Nephron (organoid): Measurements from ENCODE around the gene INSR.

ENCODE experiments used
- H3K27ac Mint-ChIP-seq, 3 experiments: 2 replicates each; pipeline ENCODE4 v1.8.0; 2020; ENCODE audit warnings: mixed read lengths in 3 of 3, mild to moderate bottlenecking in 2 of 3, moderate library complexity in 1 of 3
- H3K27me3 Mint-ChIP-seq: 2 replicates; pipeline ENCODE4 v1.8.0; 2021; ENCODE audit warnings: low read depth, mild to moderate bottlenecking, moderate library complexity, mixed read lengths
- H3K36me3 Mint-ChIP-seq: 2 replicates; pipeline ENCODE4 v1.8.0; 2020; ENCODE audit warnings: low read depth, mixed read lengths
- H3K4me1 Mint-ChIP-seq: 2 replicates; pipeline ENCODE4 v1.8.0; 2020; ENCODE audit warnings: mixed read lengths
- H3K4me3 Mint-ChIP-seq, 3 experiments: 2 replicates each; pipeline ENCODE4 v1.8.0; 2020; ENCODE audit warnings: mild to moderate bottlenecking in 3 of 3, mixed read lengths in 3 of 3, moderate library complexity in 2 of 3
- H3K9me3 Mint-ChIP-seq: 2 replicates; pipeline ENCODE4 v1.8.0; 2020; ENCODE audit warnings: mixed read lengths
- CTCF ChIP-seq, 3 experiments: fragments of 200-600 bp; sonication (generic); IDR thresholded peaks; one replicate each; pipeline ENCODE4 v1.5.0; 2021; ENCODE audit warnings: antibody characterized with exemption in 3 of 3; ENCODE audit not compliant: unreplicated experiment in 3 of 3

The INSR gene

GRCh38 chr19:7333198-7334118, 39.2 kb upstream of the INSR start:
- H3K36me3 Mint-ChIP-seq = no peaks in the 10 kb centered on the region
- H3K9me3 Mint-ChIP-seq = no peaks in the 10 kb centered on the region
- no peak overlapping the region for H3K4me3 Mint-ChIP-seq
- no peak overlapping the region for H3K27ac Mint-ChIP-seq
- no peaks in the 10 kb centered on the region for H3K27me3 Mint-ChIP-seq
- no peaks in the 10 kb centered on the region for H3K4me1 Mint-ChIP-seq
- TF ChIP-seq CTCF (IDR thresholded peaks at IDR 0.05; ENCODE audit: unreplicated experiment in 3 of 3) = no peak

- no peak overlapping the region for H3K4me3 Mint-ChIP-seq
- H3K9me3 Mint-ChIP-seq = peaks cover 2% of the 10 kb centered on the region
- TF ChIP-seq CTCF (IDR thresholded peaks at IDR 0.05; ENCODE audit: unreplicated experiment in 3 of 3) = no peak
- no peaks in the 10 kb centered on the region for H3K36me3 Mint-ChIP-seq
- H3K27me3 Mint-ChIP-seq = no peaks in the 10 kb centered on the region
- H3K4me1 Mint-ChIP-seq = no peaks in the 10 kb centered on the region
- no peak overlapping the region for H3K27ac Mint-ChIP-seq
Measured at GRCh38 chr19:7331446-7331845, 37.2 kb upstream of the INSR start.

- no peaks in the 10 kb centered on the region for H3K4me1 Mint-ChIP-seq
- H3K36me3 Mint-ChIP-seq = no peaks in the 10 kb centered on the region
- no peak overlapping the region for H3K4me3 Mint-ChIP-seq
- no peak overlapping the region for H3K27ac Mint-ChIP-seq
- no peaks in the 10 kb centered on the region for H3K27me3 Mint-ChIP-seq
- peaks cover 14% of the 10 kb centered on the region for H3K9me3 Mint-ChIP-seq
- no peak for TF ChIP-seq CTCF (IDR thresholded peaks at IDR 0.05; ENCODE audit: unreplicated experiment in 3 of 3)
Measured at GRCh38 chr19:7328647-7329046, 34.4 kb upstream of the INSR start.

GRCh38 chr19:7327802-7328201, 33.6 kb upstream of the INSR start:
- H3K4me1 Mint-ChIP-seq = no peaks in the 10 kb centered on the region
- no peak overlapping the region for H3K4me3 Mint-ChIP-seq
- no peak for TF ChIP-seq CTCF (IDR thresholded peaks at IDR 0.05; ENCODE audit: unreplicated experiment in 3 of 3)
- no peaks in the 10 kb centered on the region for H3K36me3 Mint-ChIP-seq
- no peak overlapping the region for H3K27ac Mint-ChIP-seq
- peaks cover 14% of the 10 kb centered on the region for H3K9me3 Mint-ChIP-seq
- no peaks in the 10 kb centered on the region for H3K27me3 Mint-ChIP-seq

- peak in 1 of 3 experiments; percentile 10 for TF ChIP-seq CTCF (IDR thresholded peaks at IDR 0.05; ENCODE audit: unreplicated experiment in 3 of 3)
- Mint-ChIP-seq H3K27me3 (no peaks in the 10 kb centered on the region), H3K9me3 (peaks cover 14% of the 10 kb centered on the region), H3K27ac (no peak overlapping the region), H3K4me1 (no peaks in the 10 kb centered on the region), H3K4me3 (no peak overlapping the region), H3K36me3 (no peaks in the 10 kb centered on the region)
Measured at GRCh38 chr19:7326105-7326877, 32.1 kb upstream of the INSR start.
